Stimulated activated CD4-positive, alpha-beta T cell treated with anti-CD3 and anti-CD28 coated beads, Interleukin-12 subunit alpha, Interleukin-12 subunit beta, amount 100 ng/mL, for 4 hours (primary cell): ENCODE data around the gene CDH13.

Experiments
- DNase-seq: peaks from one replicate; pipeline ENCODE4 v3.0.0-alpha.2; 2020

The CDH13 gene

DNA sequence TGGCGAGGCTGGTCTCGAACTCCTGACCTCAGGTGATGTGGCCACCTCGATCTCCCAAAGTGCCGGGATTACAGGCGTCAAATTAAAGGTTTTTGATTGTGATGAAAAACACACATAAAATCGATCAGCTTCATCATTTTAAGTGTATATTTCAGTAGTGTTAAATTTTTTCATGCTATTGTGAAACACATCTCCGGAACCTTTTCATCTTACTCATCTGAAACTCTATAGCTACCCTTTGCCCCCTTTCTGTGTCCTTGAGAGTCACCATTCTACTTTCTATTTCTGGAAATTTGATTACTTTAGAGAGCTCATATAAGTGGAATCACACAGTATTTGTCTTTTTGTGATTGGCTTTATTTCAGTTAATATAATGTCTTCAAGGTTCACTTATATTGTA, 702.7 kb downstream of the CDH13 start:
- no peak for DNase-seq

DNA sequence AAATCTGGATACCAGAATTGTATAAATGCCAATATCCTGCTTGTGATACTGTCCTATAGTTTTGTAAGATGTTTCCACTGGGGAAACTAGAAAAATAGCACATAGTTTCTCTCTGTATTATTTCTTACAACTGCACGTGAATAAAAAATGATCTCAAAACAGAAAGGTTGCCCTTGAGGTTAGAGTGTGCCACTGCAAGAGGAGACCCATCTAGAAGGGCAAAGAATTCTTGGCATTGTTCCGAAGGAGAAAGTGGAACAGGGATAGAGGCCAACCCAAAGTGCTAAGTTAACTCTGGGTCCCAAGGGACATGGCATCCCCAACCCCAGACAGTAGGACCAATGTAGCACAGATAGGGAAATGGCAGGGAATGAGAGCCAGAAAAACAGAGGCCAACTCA, 703.5 kb downstream of the CDH13 start:
- no peak for DNase-seq

DNA sequence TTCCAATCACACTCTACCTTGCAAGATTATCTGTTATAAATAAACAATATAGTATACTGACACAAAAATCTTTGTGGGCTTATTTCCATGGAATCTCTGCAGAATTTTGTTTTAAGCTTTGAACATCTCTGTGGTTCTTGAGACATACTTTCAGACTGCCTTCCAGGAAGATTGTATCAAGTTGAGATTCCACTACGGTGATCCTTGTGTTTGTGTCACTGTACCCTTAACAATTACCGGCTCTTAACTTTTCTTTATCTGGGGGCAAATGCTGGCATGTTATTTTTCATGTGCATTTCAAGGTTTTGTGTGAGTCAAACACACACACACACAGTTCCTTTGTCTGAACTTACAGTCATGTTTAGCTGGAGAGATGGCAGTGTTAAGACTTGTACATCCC, 708.3 kb downstream of the CDH13 start:
- no peak for DNase-seq

DNA sequence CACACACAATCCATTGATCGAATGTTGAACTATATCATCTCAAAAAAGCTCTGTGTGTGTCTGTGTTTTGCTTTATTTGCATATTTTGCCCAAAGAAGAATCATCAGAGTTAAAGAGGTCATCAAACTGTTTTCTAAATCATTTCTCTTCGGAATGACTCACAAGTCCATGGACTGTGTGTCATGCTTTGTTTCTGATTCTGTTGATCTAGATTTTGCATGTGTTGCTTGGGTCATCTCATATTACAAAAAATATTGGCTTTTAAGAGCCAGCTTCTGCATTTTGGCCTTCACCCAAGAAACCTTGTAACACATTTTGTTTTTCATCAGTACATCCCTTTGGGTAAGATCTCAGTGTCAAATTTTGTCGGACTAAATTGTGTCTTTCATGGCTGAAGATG, 709.8 kb downstream of the CDH13 start:
- no peak for DNase-seq

DNA sequence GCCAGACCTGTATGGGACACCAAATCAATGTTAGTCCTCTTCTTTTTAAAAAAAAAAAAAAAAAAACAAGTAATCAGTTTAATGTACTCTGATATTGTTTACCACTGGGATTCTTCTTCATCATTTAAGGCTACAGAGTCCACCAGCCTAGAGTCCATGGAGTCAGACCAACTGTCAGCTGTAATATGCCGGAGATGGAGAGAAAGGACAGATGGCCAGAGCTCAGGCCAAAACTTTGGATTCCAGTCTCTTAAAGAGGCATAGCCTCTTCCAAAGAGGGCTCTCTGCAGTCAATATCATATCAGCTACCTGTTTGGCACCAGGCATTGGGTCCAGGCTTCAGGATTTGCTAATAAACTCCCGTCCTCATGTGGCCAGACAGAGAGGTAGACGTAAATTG, 711.4 kb downstream of the CDH13 start:
- no peak for DNase-seq

DNA sequence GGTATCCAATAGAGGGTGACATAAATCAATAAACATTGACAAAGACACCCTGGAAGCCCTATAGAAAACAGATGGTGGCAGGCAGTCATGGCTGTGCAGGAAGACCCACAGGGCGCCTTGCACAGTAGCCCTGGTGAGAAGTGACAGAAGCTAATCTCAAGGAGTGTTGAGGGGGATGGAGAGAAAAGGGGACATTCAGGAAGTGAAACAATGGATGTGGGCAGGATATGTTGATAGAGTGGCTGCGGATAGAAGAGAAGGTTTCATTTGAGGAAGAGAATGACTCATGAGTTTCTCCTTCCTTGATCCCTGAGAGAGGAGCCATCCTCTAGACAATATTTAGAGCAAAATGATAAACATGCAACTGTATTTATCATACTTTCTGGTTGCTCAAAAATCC, 712.2 kb downstream of the CDH13 start:
- DNase-seq, result no peak

DNA sequence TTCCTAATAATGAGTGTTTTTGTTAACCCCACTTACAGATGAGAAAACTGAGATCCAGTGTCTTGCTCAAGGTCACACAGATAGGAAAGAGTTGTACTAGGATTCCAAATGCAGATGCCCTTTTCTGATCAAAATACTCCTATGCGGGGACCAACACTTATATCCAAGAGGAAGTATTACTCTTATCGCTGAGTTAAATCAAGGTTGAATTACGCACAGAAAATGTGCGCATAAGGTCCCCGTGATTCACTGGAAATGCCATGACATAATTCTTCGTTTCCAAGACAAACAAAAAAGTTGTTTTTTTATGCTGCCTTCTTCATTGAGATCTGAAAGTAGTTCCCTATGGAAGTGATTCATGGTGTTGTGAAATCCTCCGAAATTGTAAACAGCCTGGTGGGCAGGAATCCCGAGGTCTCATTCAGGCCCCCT, 717.2 kb downstream of the CDH13 start:
- no peak for DNase-seq

DNA sequence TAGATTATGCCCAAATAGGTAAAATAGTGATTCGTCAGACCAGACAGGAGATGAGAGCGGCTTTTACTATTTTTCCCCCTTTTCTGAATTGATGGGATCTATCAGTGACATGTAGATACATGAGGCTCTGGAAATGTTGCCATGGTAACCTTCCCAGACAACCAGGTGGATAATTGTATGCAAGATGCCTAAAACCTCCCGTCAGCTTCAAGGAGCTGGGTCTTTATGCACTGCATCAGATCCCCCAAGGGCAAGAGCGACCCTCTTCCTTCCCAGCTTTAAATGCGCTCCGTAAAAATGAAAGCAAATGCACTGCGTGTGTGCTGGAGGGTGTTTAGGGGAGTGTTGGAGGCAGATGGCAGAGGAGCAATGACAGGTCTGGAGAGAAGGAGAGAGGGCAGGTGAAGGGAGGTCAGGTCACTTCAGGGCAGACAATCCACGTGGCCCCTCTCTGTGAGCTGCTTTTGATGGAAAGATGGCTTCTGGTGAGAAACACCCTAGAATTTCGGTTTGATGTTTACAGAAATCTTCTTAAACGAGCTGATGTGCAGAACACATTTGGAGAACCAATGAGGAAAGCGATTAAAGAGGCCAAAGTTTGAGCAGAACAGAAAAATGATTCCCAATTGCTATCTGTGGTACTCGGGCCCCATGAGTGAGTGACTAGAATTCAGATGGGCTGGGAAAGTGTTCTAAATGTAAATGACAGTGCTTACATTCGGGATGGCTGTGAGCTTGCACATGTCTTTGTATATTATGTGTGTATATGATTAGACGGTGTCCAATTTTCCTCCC, 719.3 kb downstream of the CDH13 start:
- DNase-seq, result no peak

DNA sequence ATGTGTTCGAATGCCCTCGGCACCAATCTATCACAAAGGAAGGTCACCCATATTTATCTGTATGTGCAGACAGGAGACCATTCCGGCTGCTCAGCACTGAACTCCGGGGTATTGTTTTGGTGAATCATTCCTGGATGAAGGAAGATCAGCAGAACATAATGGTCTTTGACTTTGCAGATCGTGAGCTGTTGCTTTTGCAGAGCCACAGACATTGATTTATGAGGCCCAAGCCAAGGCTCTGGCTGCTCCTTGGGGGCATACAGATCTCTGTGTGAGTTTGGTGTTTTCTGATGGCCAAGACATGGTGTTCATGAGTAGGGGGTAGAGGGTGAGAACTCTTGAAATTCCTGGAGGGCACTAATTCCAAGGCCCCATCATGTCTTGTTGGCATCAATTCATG, 722.2 kb downstream of the CDH13 start:
- no peak for DNase-seq

DNA sequence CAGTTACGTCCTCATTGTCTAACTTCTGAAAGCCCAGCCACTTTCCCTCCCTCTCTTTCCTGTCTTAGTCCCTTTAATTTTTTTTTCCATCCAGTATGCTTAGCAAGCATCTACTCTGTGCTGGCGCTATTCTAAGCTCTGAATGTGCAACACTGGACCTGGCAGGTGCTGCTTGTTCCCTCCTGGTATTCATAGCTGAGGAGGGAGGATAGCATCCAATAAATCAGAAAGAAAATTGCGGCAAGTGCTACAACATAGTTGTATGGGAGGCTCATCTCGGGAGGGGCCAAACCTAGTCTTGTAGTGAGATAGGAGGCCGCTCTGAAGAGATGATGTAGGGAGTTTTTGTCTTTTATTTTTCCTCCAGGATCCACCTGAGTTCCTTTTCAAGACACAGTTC, 723.7 kb downstream of the CDH13 start:
- DNase-seq, result no peak

DNA sequence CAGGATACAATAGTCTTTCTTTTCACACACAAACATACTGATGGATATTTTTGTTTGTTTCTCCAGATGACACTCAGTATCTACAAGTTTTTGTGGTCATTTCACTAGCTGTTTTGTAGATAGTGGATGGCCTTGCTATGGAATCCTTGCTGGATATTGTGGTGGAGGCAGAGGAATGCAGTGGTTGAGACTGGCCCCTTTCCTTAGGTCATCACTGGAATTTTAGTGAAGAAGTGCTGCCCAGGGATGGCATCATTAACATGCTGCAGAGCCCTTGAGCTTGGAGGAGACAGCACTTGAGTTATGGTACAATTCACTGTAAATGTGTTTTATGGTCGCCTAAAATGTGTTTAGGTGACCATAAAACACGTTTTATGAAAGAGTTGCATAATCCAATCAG, 725.1 kb downstream of the CDH13 start:
- no peak for DNase-seq

DNA sequence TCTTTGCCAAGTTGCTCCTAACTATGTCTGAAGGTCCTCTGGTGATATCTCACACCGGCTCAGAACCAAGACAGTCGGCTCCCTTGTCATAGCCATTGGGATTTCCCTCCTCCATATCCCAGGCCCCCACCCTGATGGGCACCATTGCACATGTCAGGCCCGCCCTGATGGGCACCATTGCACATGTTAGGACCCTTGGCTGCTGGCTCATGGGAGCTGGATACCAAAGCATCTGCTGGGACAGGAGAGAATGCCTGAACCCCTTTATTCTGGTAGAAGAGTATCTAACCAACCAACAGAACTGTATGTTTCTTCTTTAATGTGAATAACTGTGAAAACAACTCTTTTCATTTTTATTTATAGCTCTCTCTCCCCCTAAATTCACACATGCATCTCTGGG, 726.5 kb downstream of the CDH13 start:
- no peak for DNase-seq

DNA sequence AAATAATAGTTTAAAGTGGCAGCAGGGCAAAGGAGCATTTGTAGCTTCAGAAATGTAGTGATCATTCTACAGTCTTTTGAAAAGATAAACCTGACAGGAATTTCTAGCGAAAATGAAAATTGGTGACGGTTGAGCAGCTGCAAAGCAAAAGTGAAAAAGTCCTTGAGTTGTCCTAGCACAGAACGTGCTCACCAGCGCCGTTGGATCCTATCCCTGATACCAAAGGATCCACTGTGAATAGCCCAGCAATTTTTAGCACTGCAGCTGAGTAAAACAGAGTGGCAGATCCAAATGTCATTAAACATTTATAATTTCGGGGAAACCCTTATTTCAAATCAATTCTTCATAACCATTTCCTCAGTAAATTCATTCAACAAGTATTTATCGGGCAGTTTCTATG, 727.2 kb downstream of the CDH13 start:
- no peak for DNase-seq

DNA sequence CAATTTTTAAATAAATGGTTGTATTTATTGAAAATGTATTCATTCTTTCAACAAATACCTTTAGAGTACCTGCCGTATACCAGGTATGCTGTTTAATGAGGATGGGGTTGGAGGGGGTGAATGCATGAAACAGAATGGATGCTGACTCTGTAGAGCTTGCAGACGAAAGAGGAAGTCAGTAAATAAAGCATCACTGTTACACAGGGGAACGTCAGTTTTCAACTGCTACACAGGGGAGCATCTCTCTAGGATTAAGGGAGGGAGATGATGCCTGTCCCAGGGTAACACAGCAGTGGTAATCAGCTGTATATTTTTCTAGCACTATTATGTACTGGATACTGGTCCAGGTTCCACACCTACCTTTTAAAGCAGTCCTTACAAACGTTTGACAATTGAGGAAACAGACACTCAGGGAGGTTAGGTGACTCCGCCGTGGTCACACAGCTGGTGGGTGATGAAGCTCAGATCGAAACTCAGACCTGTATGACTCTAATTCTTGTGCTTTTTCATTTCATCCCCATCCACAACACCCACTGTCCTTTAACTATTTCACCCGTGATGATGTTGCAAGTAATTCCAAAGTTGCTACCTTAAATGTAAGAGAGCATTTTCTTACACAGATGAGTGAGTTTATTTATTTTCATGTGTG, 728.9 kb downstream of the CDH13 start:
- DNase-seq, result no peak

DNA sequence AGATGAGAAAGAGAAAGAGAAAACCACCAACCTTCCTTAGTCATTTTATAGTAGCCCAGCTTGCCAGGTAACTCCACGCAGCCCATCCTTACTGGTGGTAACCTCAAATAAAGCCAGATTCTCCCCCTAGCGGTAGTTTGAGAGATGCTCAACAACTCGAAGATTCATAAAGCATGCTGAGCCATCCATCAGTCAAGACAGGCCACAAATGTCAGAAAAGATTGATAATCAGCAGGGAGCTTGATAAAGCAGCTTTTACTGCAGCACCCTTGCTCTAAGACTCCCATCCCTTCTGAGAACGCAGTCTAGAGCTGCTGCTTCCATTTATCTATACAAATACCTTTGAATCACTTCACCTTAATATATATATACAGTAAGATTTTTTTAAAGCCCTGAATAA, 729.5 kb downstream of the CDH13 start:
- DNase-seq, result no peak

DNA sequence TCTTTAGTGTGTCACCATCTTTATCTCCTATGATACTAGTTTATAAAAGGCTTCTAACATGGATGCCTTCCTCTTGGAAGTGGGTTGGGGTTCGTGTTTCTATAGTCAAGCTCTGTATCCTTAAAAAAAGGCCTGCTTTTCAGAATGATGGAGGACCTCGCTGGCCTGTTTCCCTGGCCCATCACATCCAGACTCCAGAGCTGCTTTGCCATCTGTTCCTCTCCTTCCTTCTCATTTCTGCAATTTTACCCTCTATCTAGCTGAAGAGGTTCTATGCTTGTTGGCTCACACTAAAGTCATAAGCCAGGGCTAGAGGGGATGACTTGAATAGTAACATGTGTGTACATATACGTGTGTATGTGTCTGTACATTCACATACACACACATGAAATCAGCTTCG, 730.2 kb downstream of the CDH13 start:
- DNase-seq, result no peak

DNA sequence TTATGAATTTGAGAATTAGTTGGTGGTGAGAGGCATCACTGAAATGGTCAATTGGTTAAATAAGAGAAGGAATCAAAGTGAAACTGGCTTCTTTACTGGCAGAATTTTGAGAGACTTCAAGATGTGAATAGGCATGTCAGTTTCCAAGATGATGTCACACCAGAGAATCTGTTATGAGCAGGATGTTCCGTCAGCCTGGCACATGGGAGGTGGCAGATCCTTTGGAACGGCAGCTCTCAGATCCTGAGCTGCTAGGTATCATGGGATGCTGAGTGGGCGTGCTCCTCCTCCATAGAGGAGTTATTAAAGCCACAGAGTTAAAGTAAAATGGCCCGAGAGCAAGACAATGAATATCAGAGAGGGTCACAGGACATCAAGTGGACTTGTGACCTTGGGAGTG, 736.8 kb downstream of the CDH13 start:
- no peak for DNase-seq

DNA sequence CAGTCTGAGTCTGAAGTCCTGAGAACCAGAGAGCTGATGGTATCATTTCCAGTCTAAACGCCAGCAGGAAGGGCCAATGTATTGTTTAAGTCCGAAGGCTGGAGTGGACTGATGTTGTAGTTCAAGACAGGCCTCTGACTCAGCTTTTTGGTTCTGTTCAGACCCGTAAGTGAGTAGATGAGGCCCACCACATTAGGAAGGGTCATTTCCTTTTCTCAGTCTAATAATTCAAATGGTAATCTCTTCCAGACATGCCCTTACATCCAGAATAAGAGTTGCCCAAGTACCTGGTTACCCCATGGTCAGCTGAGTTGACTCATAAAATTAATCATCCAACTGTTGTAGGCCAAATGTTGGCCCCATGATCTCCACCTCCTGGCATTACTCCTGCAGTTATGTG, 738.4 kb downstream of the CDH13 start:
- DNase-seq, result no peak

DNA sequence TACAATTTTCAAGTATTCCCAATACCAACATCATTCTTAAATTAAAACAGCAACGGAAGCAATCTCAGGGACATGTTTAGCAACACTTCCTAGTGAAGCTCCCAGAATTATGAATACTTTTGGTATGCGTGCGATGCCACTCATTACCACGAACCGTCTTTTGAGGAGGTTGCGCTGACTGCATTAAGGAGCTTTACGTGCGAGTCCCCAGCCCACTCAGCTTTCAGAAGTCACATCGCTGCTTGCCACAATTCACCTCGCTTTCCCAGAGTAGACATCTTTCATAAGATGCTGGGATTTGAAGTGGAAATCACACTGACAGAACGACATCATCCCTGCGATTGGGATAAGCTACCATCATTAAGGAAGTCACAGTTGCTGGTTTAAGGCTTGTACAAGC, 739.5 kb downstream of the CDH13 start:
- no peak for DNase-seq

DNA sequence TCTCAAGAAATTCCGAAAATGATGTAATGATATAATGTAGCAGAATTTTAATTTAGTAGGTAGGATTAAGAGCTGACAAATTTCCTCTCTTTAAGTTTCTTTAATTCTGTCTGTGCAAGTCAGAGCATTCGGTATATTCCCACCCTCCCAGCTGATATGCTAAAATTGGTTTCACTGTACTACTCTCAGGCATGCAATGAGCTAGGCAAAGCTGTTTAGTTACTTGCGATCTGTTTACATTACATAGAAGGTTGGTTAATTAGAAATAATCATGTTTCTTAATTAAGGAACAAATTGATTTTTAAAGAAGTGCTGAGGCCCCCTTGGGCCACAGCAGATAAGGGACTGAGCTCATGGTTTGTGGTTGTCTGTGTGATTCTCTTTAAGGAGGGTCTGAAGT, 748.2 kb downstream of the CDH13 start:
- no peak for DNase-seq

DNA sequence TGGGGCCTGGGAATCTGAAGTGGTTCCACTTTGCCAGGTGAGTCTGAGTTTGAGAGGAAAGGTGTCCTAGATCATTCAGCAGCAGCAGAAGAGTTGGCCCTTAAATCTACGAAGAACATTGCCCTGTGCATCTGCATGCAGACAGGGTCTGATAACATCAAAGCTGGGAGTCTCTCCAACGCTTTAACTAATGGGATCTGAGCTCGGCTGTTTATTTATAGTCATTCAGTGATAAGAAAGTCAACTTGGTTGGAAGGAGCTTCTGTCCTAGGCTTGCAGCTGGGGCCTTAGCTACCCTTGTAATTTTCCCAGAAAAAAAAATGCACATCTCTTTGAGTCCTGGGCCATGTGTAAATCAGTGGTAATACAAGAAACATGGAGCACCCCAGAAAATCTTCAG, 763.0 kb downstream of the CDH13 start:
- no peak for DNase-seq

DNA sequence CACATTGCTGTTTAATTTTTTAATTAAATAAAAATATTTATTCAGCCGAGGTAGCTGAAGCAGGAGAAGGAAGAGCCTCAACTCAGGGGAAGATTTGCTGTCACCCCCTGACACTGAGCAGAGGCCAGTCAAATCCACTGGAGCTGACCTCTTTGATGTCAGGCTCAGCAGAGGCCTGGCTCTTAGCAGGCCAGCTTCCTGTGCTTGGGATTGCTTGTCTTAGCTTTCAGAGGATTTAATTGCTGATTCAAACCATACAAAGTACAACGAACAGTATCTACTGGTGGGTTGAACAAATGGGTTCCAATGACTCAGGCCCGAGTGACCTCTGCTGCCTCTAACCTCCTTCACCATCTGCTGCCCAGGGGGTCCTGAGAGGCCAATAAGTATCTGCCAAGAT, 764.0 kb downstream of the CDH13 start:
- no peak for DNase-seq

DNA sequence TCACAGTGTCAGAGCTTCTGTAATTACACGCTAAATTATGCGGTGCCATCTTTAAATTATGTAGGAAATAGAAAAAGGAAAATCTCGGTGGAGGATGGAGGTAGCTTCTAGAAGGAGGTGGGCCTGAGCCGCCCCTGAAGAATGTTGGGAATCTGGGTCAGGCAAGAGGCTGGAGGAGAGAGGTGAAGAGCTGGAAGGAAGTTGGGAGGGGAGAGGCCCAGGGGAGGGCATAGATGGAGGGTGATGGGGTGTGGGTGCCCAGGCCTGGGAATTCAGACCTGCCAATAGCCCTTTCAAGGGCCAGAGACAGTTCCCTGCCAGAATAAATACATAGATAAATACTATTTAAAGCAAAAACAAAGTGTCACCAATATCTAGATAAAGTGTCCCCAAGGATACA, 766.0 kb downstream of the CDH13 start:
- DNase-seq, result no peak

DNA sequence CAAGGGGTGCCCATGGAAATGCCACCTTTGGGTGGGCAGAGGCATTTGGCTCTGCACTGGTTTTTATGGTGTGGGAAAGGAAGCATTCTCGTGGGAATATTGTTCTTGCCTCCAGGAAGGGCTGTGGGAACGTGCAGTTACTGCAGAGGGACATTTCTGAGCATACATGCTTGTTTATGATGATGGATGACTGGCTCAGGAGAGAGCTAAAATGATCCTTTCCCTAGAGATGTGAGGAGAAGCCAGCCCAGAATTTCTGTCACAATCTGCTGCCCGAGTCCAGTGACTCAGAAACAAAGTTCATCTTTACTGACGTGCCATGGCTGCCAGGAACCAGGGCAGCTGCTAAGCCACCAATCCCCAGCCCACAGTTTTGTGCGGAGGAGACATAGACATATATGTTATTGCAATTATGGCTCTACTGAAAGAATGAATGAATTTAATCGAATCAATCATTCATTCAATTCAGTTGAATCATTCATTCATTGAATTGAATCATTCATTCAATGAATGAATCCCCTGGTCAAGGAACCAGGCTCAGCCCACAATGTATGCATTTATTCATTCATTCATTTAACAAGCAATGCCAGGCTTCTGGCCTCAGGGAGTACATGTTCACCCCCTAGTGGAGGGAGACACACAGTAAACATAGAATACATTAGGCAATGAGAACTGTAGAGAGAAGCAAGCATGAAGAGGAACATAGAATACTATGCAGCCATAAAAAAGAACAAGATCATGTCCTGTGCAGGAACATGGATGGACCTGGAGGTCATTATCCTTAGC, 766.6 kb downstream of the CDH13 start:
- DNase-seq, result no peak
